GM23338 (cell line): ENCODE measurements around the gene C1orf141. TPM values are rescaled to one million over a fixed set of nuclear protein-coding genes. Genes with fewer than 3 reads are reported as not detected.

ENCODE experiments used
- ATAC-seq: fragments of 200-7000 bp; cut with Tn5 transposase; 3 replicates; pipeline ENCODE4 v1.9.1; 2020
- DNase-seq: peaks from one replicate; pipeline ENCODE4 v3.0.0-alpha.2; 2015; ENCODE audit warnings: low spot score
- H2AFZ ChIP-seq: fragments of 200-600 bp; sonication (generic); 2 replicates; pipeline ENCODE4 v1.8.0; 2016; ENCODE audit warnings: antibody characterized with exemption, mild to moderate bottlenecking, moderate library complexity
- H3F3A ChIP-seq: fragments of 200-600 bp; sonication (generic); replicated peaks from 2 replicates; pipeline ENCODE4 v1.8.0; 2017; ENCODE audit warnings: antibody characterized with exemption, mixed run types, low read depth
- H3K27ac ChIP-seq: fragments of 200-600 bp; sonication (generic); 2 replicates; pipeline ENCODE4 v1.6.1; 2016; ENCODE audit warnings: low read depth
- H3K27me3 ChIP-seq: fragments of 200-600 bp; sonication (generic); 2 replicates; pipeline ENCODE4 v1.8.0; 2016; ENCODE audit warnings: mild to moderate bottlenecking, mixed run types, moderate library complexity; ENCODE audit not compliant: insufficient read depth
- H3K36me3 ChIP-seq: fragments of 200-600 bp; sonication (generic); 2 replicates; pipeline ENCODE4 v1.8.0; 2016; ENCODE audit warnings: mild to moderate bottlenecking; ENCODE audit not compliant: insufficient read depth
- H3K4me1 ChIP-seq: fragments of 200-600 bp; sonication (generic); 2 replicates; pipeline ENCODE4 v1.8.0; 2016; ENCODE audit warnings: mild to moderate bottlenecking, moderate library complexity; ENCODE audit not compliant: insufficient read depth
- H3K4me2 ChIP-seq: fragments of 200-600 bp; sonication (generic); 2 replicates; pipeline ENCODE4 v1.7.1; 2017; ENCODE audit warnings: mixed run types
- H3K4me3 ChIP-seq: fragments of 200-600 bp; sonication (generic); 2 replicates; pipeline ENCODE4 v1.6.1; 2016; ENCODE audit warnings: mixed run types
- H3K79me2 ChIP-seq: fragments of 200-600 bp; sonication (generic); replicated peaks from 2 replicates; pipeline ENCODE4 v1.8.0; 2017; ENCODE audit warnings: mild to moderate bottlenecking; ENCODE audit not compliant: insufficient read depth
- H3K9me2 ChIP-seq: fragments of 200-600 bp; sonication (generic); 2 replicates; pipeline ENCODE4 v1.8.0; 2017; ENCODE audit not compliant: insufficient read depth
- H4K20me1 ChIP-seq: fragments of 200-600 bp; sonication (generic); replicated peaks from 2 replicates; pipeline ENCODE4 v1.8.0; 2017; ENCODE audit warnings: mild to moderate bottlenecking; ENCODE audit not compliant: insufficient read depth
- H3K27ac Mint-ChIP-seq: 2 replicates; pipeline ENCODE4 v1.8.0; 2020; ENCODE audit warnings: inconsistent platforms, mild to moderate bottlenecking, moderate library complexity, mixed read lengths
- H3K27me3 Mint-ChIP-seq: 3 replicates; pipeline ENCODE4 v1.8.0; 2022; ENCODE audit warnings: low read depth, mild to moderate bottlenecking, moderate library complexity, mixed read lengths, inconsistent platforms; ENCODE audit not compliant: insufficient read depth, poor library complexity
- H3K36me3 Mint-ChIP-seq: 3 replicates; pipeline ENCODE4 v1.8.0; 2021; ENCODE audit warnings: low read depth, mild to moderate bottlenecking, inconsistent platforms, moderate library complexity, mixed read lengths
- H3K4me1 Mint-ChIP-seq: 3 replicates; pipeline ENCODE4 v1.8.0; 2020; ENCODE audit warnings: mild to moderate bottlenecking, inconsistent platforms, mixed read lengths
- H3K4me3 Mint-ChIP-seq: 3 replicates; pipeline ENCODE4 v1.8.0; 2021; ENCODE audit warnings: moderate library complexity, mild to moderate bottlenecking, inconsistent platforms, mixed read lengths
- H3K9me3 Mint-ChIP-seq: 3 replicates; pipeline ENCODE4 v1.8.0; 2020; ENCODE audit warnings: moderate library complexity, mild to moderate bottlenecking, inconsistent platforms, mixed read lengths
- CREB1 ChIP-seq: fragments of 250-450 bp; sonication (Bioruptor Pico); IDR thresholded peaks from 2 replicates; pipeline ENCODE4 v1.5.0; 2020; ENCODE audit warnings: low read depth, mild to moderate bottlenecking, moderate library complexity
- EZH2 ChIP-seq: fragments of 200-600 bp; sonication (generic); IDR thresholded peaks from one replicate; pipeline ENCODE4 v1.8.0; 2017; ENCODE audit warnings: antibody characterized with exemption, mild to moderate bottlenecking, low read depth; ENCODE audit not compliant: unreplicated experiment
- EZH2phosphoT487 ChIP-seq: fragments of 200-600 bp; sonication (generic); IDR thresholded peaks from one replicate; pipeline ENCODE4 v1.8.1; 2018; ENCODE audit warnings: antibody characterized with exemption; ENCODE audit not compliant: unreplicated experiment
- JUNB ChIP-seq: IDR thresholded peaks from one replicate; pipeline ENCODE4 v1.6.1; 2016; ENCODE audit warnings: antibody characterized with exemption; ENCODE audit not compliant: unreplicated experiment
- NANOG ChIP-seq: IDR thresholded peaks from 2 replicates; pipeline ENCODE4 v1.6.1; 2016; ENCODE audit warnings: antibody characterized with exemption, borderline replicate concordance
- POLR2AphosphoS5 ChIP-seq: IDR thresholded peaks from 2 replicates; pipeline ENCODE4 v1.6.1; 2016; ENCODE audit warnings: antibody characterized with exemption, low read depth
- STAT1 ChIP-seq: IDR thresholded peaks from one replicate; pipeline ENCODE4 v1.6.1; 2016; ENCODE audit warnings: antibody characterized with exemption; ENCODE audit not compliant: unreplicated experiment
- ZNF114 ChIP-seq: fragments of 250-450 bp; sonication (Bioruptor Pico); IDR thresholded peaks from 2 replicates; pipeline ENCODE4 v1.5.0; 2020; ENCODE audit warnings: mild to moderate bottlenecking, moderate library complexity
- ZNF331 ChIP-seq: fragments of 250-450 bp; sonication (Bioruptor Pico); IDR thresholded peaks from 2 replicates; pipeline ENCODE4 v1.5.0; 2020; ENCODE audit warnings: low read depth, mild to moderate bottlenecking, moderate library complexity
- polyA plus RNA-seq: library from polyadenylated mRNA; unstranded; fragments of >200 nt; fragmentation: Nextera tagmentation; extraction: Ambion mirVana; gene quantifications from 2 replicates; pipeline ENCODE4 v1.2.1, GENCODE V29; 2016
- total RNA-seq: library from RNA; depleted of rRNA; stranded (reverse); fragments of >200 nt; shearing (Covaris generic); gene quantifications from 2 replicates; pipeline ENCODE4 v1.2.3, GENCODE V29; 2014
- TF ChIP-seq, protein P1 (sequence below), 2 experiments: fragments of 200-600 bp in 1 of 2; sonication (generic) in 1 of 2; conservative IDR thresholded peaks; 2 replicates each; pipeline versions ENCODE4 v1.5.1 to v1.6.1; 2016 to 2017; ENCODE audit warnings: antibody characterized with exemption in 2 of 2, low read depth in 2 of 2, mild to moderate bottlenecking in 2 of 2, moderate library complexity in 1 of 2
- TF ChIP-seq, protein P2 (sequence below): IDR thresholded peaks from 2 replicates; pipeline ENCODE4 v1.6.1; 2016; ENCODE audit warnings: antibody characterized with exemption
- TF ChIP-seq, protein P3 (sequence below): fragments of 250-450 bp; sonication (Bioruptor Pico); IDR thresholded peaks from 2 replicates; pipeline ENCODE4 v1.5.0; 2020; ENCODE audit warnings: mild to moderate bottlenecking, moderate library complexity
- TF ChIP-seq, protein P4 (sequence below): IDR thresholded peaks from one replicate; pipeline ENCODE4 v1.6.1; 2018; ENCODE audit warnings: antibody characterized with exemption; ENCODE audit not compliant: unreplicated experiment

The C1orf141 gene
- total and polyA plus RNA-seq, 2 experiments from 2014 or later, result not detected

DNA sequence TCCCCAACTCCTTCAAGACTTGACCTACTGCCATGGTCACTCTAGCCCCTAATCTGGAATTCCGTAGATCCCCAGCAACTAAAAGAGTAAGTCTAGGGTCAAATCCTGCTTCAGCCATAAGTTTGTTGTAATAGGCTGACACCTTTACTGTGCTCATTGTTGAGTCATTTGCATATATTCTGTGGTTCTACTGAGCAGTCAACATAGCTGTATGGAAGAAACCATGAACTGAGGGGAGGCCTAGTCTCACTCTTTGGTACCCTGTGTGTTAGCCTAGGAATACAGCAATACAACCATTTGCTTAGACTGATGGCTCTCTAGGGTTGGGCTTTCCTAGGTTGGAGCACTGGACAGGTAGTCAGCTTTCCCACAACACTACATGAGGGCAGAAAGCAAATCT, 57.2 kb downstream of the C1orf141 start:
- H3K4me3 ChIP-seq, result no peak overlapping the region
- ATAC-seq (no peak), DNase-seq (no peak)
- Mint-ChIP-seq H3K27ac (no peak overlapping the region), H3K36me3 (peaks cover 3% of the 10 kb centered on the region; the same call in 2 of the 3 replicates), H3K9me3 (peaks cover 6% of the 10 kb centered on the region; the same call in 2 of the 3 replicates), H3K27me3 (no peaks in the 10 kb centered on the region), H3K4me1 (no peaks in the 10 kb centered on the region), H3K4me3 (no peak overlapping the region)
- no peaks in the 10 kb centered on the region for H3F3A ChIP-seq
- no peaks in the 10 kb centered on the region for H4K20me1 ChIP-seq
- H3K27me3 ChIP-seq, result no peaks in the 10 kb centered on the region
- TF ChIP-seq CREB1 (CRISPR knock-in tag) (no peak), POLR2AphosphoS5 (no peak), ZNF331 (CRISPR knock-in tag) (no peak), EZH2phosphoT487 (no peak), ZNF114 (CRISPR knock-in tag) (no peak), EZH2 (no peak), JUNB (no peak), NANOG (no peak), STAT1 (no peak)
- TF ChIP-seq, protein P1, sequence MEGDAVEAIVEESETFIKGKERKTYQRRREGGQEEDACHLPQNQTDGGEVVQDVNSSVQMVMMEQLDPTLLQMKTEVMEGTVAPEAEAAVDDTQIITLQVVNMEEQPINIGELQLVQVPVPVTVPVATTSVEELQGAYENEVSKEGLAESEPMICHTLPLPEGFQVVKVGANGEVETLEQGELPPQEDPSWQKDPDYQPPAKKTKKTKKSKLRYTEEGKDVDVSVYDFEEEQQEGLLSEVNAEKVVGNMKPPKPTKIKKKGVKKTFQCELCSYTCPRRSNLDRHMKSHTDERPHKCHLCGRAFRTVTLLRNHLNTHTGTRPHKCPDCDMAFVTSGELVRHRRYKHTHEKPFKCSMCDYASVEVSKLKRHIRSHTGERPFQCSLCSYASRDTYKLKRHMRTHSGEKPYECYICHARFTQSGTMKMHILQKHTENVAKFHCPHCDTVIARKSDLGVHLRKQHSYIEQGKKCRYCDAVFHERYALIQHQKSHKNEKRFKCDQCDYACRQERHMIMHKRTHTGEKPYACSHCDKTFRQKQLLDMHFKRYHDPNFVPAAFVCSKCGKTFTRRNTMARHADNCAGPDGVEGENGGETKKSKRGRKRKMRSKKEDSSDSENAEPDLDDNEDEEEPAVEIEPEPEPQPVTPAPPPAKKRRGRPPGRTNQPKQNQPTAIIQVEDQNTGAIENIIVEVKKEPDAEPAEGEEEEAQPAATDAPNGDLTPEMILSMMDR (conservative IDR thresholded peaks at IDR 0.05; ENCODE audit: low read depth in 2 of 2), result no peak
- TF ChIP-seq, protein P2, sequence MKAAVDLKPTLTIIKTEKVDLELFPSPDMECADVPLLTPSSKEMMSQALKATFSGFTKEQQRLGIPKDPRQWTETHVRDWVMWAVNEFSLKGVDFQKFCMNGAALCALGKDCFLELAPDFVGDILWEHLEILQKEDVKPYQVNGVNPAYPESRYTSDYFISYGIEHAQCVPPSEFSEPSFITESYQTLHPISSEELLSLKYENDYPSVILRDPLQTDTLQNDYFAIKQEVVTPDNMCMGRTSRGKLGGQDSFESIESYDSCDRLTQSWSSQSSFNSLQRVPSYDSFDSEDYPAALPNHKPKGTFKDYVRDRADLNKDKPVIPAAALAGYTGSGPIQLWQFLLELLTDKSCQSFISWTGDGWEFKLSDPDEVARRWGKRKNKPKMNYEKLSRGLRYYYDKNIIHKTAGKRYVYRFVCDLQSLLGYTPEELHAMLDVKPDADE, result no peak
- TF ChIP-seq, protein P3, sequence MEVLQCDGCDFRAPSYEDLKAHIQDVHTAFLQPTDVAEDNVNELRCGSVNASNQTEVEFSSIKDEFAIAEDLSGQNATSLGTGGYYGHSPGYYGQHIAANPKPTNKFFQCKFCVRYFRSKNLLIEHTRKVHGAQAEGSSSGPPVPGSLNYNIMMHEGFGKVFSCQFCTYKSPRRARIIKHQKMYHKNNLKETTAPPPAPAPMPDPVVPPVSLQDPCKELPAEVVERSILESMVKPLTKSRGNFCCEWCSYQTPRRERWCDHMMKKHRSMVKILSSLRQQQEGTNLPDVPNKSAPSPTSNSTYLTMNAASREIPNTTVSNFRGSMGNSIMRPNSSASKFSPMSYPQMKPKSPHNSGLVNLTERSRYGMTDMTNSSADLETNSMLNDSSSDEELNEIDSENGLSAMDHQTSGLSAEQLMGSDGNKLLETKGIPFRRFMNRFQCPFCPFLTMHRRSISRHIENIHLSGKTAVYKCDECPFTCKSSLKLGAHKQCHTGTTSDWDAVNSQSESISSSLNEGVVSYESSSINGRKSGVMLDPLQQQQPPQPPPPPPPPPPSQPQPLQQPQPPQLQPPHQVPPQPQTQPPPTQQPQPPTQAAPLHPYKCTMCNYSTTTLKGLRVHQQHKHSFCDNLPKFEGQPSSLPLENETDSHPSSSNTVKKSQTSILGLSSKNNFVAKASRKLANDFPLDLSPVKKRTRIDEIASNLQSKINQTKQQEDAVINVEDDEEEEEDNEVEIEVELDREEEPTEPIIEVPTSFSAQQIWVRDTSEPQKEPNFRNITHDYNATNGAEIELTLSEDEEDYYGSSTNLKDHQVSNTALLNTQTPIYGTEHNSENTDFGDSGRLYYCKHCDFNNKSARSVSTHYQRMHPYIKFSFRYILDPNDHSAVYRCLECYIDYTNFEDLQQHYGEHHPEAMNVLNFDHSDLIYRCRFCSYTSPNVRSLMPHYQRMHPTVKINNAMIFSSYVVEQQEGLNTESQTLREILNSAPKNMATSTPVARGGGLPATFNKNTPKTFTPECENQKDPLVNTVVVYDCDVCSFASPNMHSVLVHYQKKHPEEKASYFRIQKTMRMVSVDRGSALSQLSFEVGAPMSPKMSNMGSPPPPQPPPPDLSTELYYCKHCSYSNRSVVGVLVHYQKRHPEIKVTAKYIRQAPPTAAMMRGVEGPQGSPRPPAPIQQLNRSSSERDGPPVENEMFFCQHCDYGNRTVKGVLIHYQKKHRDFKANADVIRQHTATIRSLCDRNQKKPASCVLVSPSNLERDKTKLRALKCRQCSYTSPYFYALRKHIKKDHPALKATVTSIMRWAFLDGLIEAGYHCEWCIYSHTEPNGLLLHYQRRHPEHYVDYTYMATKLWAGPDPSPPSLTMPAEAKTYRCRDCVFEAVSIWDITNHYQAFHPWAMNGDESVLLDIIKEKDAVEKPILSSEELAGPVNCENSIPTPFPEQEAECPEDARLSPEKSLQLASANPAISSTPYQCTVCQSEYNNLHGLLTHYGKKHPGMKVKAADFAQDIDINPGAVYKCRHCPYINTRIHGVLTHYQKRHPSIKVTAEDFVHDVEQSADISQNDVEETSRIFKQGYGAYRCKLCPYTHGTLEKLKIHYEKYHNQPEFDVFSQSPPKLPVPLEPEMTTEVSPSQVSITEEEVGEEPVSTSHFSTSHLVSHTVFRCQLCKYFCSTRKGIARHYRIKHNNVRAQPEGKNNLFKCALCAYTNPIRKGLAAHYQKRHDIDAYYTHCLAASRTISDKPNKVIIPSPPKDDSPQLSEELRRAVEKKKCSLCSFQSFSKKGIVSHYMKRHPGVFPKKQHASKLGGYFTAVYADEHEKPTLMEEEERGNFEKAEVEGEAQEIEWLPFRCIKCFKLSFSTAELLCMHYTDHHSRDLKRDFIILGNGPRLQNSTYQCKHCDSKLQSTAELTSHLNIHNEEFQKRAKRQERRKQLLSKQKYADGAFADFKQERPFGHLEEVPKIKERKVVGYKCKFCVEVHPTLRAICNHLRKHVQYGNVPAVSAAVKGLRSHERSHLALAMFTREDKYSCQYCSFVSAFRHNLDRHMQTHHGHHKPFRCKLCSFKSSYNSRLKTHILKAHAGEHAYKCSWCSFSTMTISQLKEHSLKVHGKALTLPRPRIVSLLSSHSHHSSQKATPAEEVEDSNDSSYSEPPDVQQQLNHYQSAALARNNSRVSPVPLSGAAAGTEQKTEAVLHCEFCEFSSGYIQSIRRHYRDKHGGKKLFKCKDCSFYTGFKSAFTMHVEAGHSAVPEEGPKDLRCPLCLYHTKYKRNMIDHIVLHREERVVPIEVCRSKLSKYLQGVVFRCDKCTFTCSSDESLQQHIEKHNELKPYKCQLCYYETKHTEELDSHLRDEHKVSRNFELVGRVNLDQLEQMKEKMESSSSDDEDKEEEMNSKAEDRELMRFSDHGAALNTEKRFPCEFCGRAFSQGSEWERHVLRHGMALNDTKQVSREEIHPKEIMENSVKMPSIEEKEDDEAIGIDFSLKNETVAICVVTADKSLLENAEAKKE (CRISPR knock-in tag), result no peak
- TF ChIP-seq, protein P4, sequence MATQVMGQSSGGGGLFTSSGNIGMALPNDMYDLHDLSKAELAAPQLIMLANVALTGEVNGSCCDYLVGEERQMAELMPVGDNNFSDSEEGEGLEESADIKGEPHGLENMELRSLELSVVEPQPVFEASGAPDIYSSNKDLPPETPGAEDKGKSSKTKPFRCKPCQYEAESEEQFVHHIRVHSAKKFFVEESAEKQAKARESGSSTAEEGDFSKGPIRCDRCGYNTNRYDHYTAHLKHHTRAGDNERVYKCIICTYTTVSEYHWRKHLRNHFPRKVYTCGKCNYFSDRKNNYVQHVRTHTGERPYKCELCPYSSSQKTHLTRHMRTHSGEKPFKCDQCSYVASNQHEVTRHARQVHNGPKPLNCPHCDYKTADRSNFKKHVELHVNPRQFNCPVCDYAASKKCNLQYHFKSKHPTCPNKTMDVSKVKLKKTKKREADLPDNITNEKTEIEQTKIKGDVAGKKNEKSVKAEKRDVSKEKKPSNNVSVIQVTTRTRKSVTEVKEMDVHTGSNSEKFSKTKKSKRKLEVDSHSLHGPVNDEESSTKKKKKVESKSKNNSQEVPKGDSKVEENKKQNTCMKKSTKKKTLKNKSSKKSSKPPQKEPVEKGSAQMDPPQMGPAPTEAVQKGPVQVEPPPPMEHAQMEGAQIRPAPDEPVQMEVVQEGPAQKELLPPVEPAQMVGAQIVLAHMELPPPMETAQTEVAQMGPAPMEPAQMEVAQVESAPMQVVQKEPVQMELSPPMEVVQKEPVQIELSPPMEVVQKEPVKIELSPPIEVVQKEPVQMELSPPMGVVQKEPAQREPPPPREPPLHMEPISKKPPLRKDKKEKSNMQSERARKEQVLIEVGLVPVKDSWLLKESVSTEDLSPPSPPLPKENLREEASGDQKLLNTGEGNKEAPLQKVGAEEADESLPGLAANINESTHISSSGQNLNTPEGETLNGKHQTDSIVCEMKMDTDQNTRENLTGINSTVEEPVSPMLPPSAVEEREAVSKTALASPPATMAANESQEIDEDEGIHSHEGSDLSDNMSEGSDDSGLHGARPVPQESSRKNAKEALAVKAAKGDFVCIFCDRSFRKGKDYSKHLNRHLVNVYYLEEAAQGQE, result no peak
- no peaks in the 10 kb centered on the region for H3K79me2 ChIP-seq
- H3K4me1 ChIP-seq, result no peaks in the 10 kb centered on the region
- no peak overlapping the region for H2AFZ ChIP-seq
- H3K36me3 ChIP-seq, result no peaks in the 10 kb centered on the region
- H3K27ac ChIP-seq, result no peak overlapping the region
- no peak overlapping the region for H3K4me2 ChIP-seq
- no peaks in the 10 kb centered on the region for H3K9me2 ChIP-seq
